ENCODE data around the gene SLC11A2. TPM values are rescaled to one million over a fixed set of nuclear protein-coding genes. Genes with fewer than 3 reads are reported as not detected.
A peak's percentile ranks its signal among the peaks of the same experiment; 100 is the strongest.

Gene SLC11A2
- polyA plus RNA-seq, 3 donors: 11.7 to 69.0 (median 14.9) TPM

GRCh38 chr12:50929831-50930230 lies 96.4 kb downstream of the SLC11A2 start:
- TF ChIP-seq CTCF (IDR thresholded peaks at IDR 0.05): no peak
- intact Hi-C loops (cut with micrococcal nuclease): loop anchor here in 1 of 2 donors (5.0 to 10.0 kb wide), 2 partner anchors 92 to 1225 kb away; partner anchors contain the start of gene FMNL3
- no peaks in the 10 kb centered on the region for H3K9me3 ChIP-seq (replicated peaks in 1 of 2; ENCODE audit: control insufficient read depth in 1 of 2, insufficient read depth in 1 of 2, low read length in 2 of 2)
- H3K27me3 Mint-ChIP-seq (ENCODE audit: low read depth in 3 of 3): peaks cover 0 to 2% (median 0%) of the 10 kb centered on the region in 3 donors
- no peak for DNase-seq
- H3K27me3 ChIP-seq (ENCODE audit: control insufficient read depth in 2 of 2, insufficient read depth in 2 of 2, low read length in 2 of 2): no peaks in the 10 kb centered on the region
- H3K9me3 Mint-ChIP-seq: no peaks in the 10 kb centered on the region
- H3K36me3 Mint-ChIP-seq: peaks cover 29 to 42% of the 10 kb centered on the region in 2 donors
- H4K20me1 ChIP-seq (ENCODE audit: insufficient read depth, low read length): peaks cover 73% of the 10 kb centered on the region
- no peak overlapping the region for H3K4me3 ChIP-seq (replicated peaks in 1 of 3; ENCODE audit: low read depth in 2 of 3, low read length in 3 of 3)
- peaks cover 74% of the 10 kb centered on the region for H3K4me1 Mint-ChIP-seq
- no peak overlapping the region for H2AFZ ChIP-seq (ENCODE audit: insufficient read depth, low read depth, low read length, poor library complexity, severe bottlenecking)
- WGBS (ENCODE audit: insufficient coverage): 92% methylated on average over 1 of the region's 3 CpGs
- H3K4me2 ChIP-seq (replicated peaks; ENCODE audit: extremely low read depth, low read length, poor library complexity, severe bottlenecking): no peak overlapping the region
- H3K36me3 ChIP-seq (replicated peaks in 1 of 2; ENCODE audit: control insufficient read depth in 1 of 2, insufficient read depth in 2 of 2, low read length in 2 of 2): peaks cover 18 to 40% of the 10 kb centered on the region in 2 donors
- H3K27ac Mint-ChIP-seq: peak overlapping the region in 1 of 7 donors; percentile 57
- no peak overlapping the region for H3K9ac ChIP-seq (ENCODE audit: insufficient read depth, low read length, poor library complexity, severe bottlenecking)
- H3K79me2 ChIP-seq (ENCODE audit: insufficient read depth, low read length): peaks cover 88% of the 10 kb centered on the region
- peaks cover 49 to 68% of the 10 kb centered on the region in 2 donors for H3K4me1 ChIP-seq (ENCODE audit: control insufficient read depth in 1 of 2, insufficient read depth in 2 of 2, low read length in 2 of 2)
- no peak overlapping the region for H3K27ac ChIP-seq (ENCODE audit: low read depth in 1 of 2, low read length in 2 of 2)
- H3K4me3 Mint-ChIP-seq: no peak overlapping the region

Small RNAs within 50 kb of the gene (small RNA-seq; reads per million reads assigned to genes)
- gene AC008121.1 (ENCODE audit: insufficient read length, low read depth) (not detected), gene RF00019 (ENCODE audit: insufficient read length, low read depth) (not detected), gene RNU6-1273P (ENCODE audit: insufficient read length, low read depth) (not detected), gene RNU6-87P (ENCODE audit: insufficient read length, low read depth) (not detected)

Other genes with a start within 250 kb of the SLC11A2 start
- not detected for gene TMPRSS12, start 183.5 kb downstream of the SLC11A2 start, polyA plus RNA-seq
- not detected for gene HIGD1C, start 73.8 kb downstream of the SLC11A2 start, polyA plus RNA-seq
- gene LETMD1, start 21.9 kb upstream of the SLC11A2 start, polyA plus RNA-seq: 10 to 100 TPM; 13.2 to 95.6 (median 16.8) TPM
- gene CSRNP2, start 57.2 kb upstream of the SLC11A2 start, polyA plus RNA-seq: 1 to 10 TPM; 1.7 to 8.0 (median 2.6) TPM
- 10 to 100 TPM in 2 of 3 donors, 1 to 10 TPM in 1; 7.1 to 25.4 (median 14.2) TPM for gene TFCP2, start 146.8 kb upstream of the SLC11A2 start, polyA plus RNA-seq
- 1 to 10 TPM in 1 of 3 donors, under 1 TPM in 1, not detected in 1; 0.65 to 5.2 TPM for gene POU6F1, start 191.7 kb upstream of the SLC11A2 start, polyA plus RNA-seq
- 1,000 to 10,000 TPM in 2 of 3 donors, 100 to 1,000 TPM in 1; 975 to 2,004 (median 1,697) TPM for gene DAZAP2, start 212.4 kb upstream of the SLC11A2 start, polyA plus RNA-seq
- 1 to 10 TPM; 2.6 to 6.6 (median 3.0) TPM for gene SMAGP, start 244.0 kb upstream of the SLC11A2 start, polyA plus RNA-seq